Memory B cell (primary cell): ENCODE data around the gene ST3GAL2.

ENCODE experiments used
- ATAC-seq: fragments of 150-1000 bp; cut with Tn5 transposase; 2 replicates; pipeline ENCODE4 v1.10.0; 2021; ENCODE audit warnings: low read depth, mild to moderate bottlenecking, moderate library complexity
- DNase-seq, 2 donors: peaks; one replicate each; pipeline ENCODE4 v3.0.0; 2022; ENCODE audit warnings: low spot score in 2 of 2
- H3K27ac Mint-ChIP-seq: one replicate; pipeline ENCODE4 v1.8.0; 2022; ENCODE audit warnings: mild to moderate bottlenecking, moderate library complexity, mixed read lengths
- H3K27me3 Mint-ChIP-seq: one replicate; pipeline ENCODE4 v1.8.0; 2022; ENCODE audit warnings: mixed read lengths
- H3K36me3 Mint-ChIP-seq: one replicate; pipeline ENCODE4 v1.8.0; 2022; ENCODE audit warnings: mild to moderate bottlenecking, mixed read lengths
- H3K4me1 Mint-ChIP-seq: one replicate; pipeline ENCODE4 v1.8.0; 2022; ENCODE audit warnings: mixed read lengths
- H3K4me3 Mint-ChIP-seq: one replicate; pipeline ENCODE4 v1.8.0; 2022; ENCODE audit warnings: mild to moderate bottlenecking, moderate library complexity, mixed read lengths
- H3K9me3 Mint-ChIP-seq: one replicate; pipeline ENCODE4 v1.8.0; 2022; ENCODE audit warnings: mixed read lengths

Gene ST3GAL2, protein sequence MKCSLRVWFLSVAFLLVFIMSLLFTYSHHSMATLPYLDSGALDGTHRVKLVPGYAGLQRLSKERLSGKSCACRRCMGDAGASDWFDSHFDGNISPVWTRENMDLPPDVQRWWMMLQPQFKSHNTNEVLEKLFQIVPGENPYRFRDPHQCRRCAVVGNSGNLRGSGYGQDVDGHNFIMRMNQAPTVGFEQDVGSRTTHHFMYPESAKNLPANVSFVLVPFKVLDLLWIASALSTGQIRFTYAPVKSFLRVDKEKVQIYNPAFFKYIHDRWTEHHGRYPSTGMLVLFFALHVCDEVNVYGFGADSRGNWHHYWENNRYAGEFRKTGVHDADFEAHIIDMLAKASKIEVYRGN

GRCh38 chr16:70438969-70439862 is at the start of gene ST3GAL2:
TSS of gene ST3GAL2 (minus strand) at chr16:70439100. CDS start at chr16:70398530, 40,570 bp downstream.
- Mint-ChIP-seq H3K27ac (peak within 1 kb of the TSS; percentile 66), H3K4me3 (peak within 1 kb of the TSS; percentile 95), H3K36me3 (no peaks in the 10 kb centered on the region), H3K9me3 (no peaks in the 10 kb centered on the region), H3K27me3 (no peaks in the 10 kb centered on the region), H3K4me1 (peaks cover 19% of the 10 kb centered on the region)
- peak; percentile 93 for ATAC-seq
- DNase-seq = peak; percentile 83

GRCh38 chr16:70484867-70485266 is 46.0 kb upstream of the ST3GAL2 start:
- DNase-seq = no peak
- no peak overlapping the region for H3K4me3 Mint-ChIP-seq
- H3K4me1 Mint-ChIP-seq = no peaks in the 10 kb centered on the region
- H3K9me3 Mint-ChIP-seq = no peaks in the 10 kb centered on the region
- ATAC-seq = no peak
- no peaks in the 10 kb centered on the region for H3K27me3 Mint-ChIP-seq
- H3K27ac Mint-ChIP-seq = no peak overlapping the region
- peaks cover 15% of the 10 kb centered on the region for H3K36me3 Mint-ChIP-seq

DNA sequence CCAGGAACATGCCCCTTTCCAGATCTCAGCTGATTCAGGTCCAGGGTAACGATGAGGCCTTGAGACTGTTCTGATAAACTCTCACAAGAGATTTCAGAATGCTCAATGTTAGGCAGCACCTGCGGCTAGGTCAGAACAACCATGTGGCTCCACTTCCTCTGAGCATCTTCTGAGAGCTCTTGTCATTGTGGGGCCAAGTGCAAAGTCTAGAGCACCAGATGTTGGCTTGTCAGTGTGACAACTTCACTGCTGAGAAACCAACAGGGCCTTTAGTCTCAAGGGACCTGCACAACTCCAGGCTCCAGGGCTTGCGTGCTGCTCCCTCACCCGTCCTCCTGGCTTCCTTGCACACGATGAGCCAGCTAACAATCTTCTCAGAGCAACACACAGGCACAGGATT is 44.5 kb upstream of the ST3GAL2 start:
- ATAC-seq = no peak
- Mint-ChIP-seq H3K36me3 (peaks cover 13% of the 10 kb centered on the region), H3K27me3 (no peaks in the 10 kb centered on the region), H3K27ac (peak overlapping the region; percentile 20), H3K9me3 (no peaks in the 10 kb centered on the region), H3K4me1 (no peaks in the 10 kb centered on the region), H3K4me3 (no peak overlapping the region)
- no peak for DNase-seq

- Mint-ChIP-seq H3K27ac (peak overlapping the region; percentile 20), H3K9me3 (no peaks in the 10 kb centered on the region), H3K4me1 (no peaks in the 10 kb centered on the region), H3K27me3 (no peaks in the 10 kb centered on the region), H3K4me3 (no peak overlapping the region), H3K36me3 (peaks cover 15% of the 10 kb centered on the region)
- ATAC-seq = no peak
- DNase-seq = no peak
Observed at GRCh38 chr16:70482624-70483023, 43.7 kb upstream of the ST3GAL2 start.

DNA sequence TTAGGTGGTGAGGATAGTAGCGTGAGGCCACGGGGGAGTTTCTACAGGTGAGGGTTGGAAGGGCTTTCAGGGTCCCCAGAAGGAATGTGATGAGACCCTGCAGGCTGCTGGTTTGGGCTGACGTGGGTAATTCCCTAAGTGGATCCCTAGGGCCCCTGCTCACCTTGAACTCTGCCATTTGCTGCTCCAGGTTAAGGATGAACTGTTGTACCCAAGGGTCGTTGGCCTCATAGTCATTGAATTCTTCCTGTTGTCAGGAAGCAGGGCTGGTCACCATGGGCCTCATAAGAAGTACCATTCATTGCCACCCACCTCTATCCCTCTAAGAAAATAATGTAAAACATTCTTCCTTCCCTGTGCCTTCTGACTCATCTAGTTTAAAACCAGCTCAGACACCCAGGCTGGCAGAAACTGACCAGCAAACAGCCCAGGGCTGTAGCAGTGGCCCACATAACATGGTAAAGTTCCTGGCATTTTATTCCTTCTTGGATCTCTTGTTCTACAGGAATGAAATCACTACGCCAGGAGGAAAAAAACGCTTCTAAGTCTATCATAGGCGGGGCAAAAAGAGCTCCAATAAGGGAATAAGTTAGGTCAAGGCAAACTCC is 43.1 kb upstream of the ST3GAL2 start:
- H3K27ac Mint-ChIP-seq = no peak overlapping the region
- no peaks in the 10 kb centered on the region for H3K9me3 Mint-ChIP-seq
- DNase-seq (no peak), ATAC-seq (no peak)
- peaks cover 15% of the 10 kb centered on the region for H3K36me3 Mint-ChIP-seq
- H3K4me3 Mint-ChIP-seq = no peak overlapping the region
- H3K27me3 Mint-ChIP-seq = no peaks in the 10 kb centered on the region
- no peaks in the 10 kb centered on the region for H3K4me1 Mint-ChIP-seq

DNA sequence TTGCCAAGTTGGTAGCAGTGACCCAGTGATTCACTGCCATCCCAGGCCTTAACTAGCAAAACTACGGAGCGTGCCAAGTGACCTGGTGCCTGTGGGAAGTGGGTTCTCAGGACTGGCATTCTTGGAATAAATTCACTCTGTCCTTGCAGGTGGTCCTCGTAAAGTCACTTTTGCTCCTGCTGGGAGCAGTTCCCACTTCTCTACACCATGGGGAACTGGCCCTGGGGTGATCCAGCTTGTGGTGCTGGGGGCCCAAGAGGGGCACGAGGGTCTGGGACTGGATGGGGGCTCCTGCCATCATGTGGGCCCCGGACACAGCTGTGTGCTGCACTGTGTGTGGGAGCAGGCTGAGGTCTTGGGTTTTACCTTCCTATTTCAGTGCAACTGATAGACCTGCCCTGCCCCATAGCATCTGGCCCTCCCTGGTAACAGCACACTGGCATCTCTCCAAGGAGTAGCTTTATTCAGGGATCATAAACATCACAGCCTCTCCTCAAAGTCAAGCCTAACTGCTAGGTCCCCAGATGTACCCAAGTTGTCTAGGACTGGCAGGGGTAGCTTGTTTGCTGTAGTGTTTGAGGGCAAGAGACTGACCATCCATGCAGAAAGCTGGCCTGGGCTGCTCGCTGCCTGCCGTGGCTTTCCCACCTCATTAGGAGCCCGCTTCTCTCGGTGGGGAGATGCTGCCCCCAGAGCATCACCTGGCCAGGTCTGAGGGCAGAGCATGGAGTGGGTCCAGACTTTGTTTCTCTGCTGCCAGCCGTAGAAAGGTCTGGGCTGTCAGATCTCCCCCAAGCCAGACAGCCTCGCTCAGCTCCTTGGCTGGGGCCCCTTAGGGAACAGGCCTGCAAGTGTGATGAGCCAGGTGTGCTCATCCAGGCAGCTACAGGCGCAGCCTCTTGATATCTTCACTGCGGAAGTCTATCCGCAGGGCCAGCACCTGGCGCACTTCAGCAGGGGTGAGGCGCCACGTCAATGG is 41.5 kb upstream of the ST3GAL2 start:
- H3K4me1 Mint-ChIP-seq = peaks cover 4% of the 10 kb centered on the region
- no peaks in the 10 kb centered on the region for H3K27me3 Mint-ChIP-seq
- ATAC-seq = no peak
- DNase-seq = no peak
- peaks cover 11% of the 10 kb centered on the region for H3K36me3 Mint-ChIP-seq
- H3K9me3 Mint-ChIP-seq = no peaks in the 10 kb centered on the region
- H3K27ac Mint-ChIP-seq = no peak overlapping the region
- H3K4me3 Mint-ChIP-seq = no peak overlapping the region

- ATAC-seq (no peak), DNase-seq (no peak)
- H3K27ac Mint-ChIP-seq = no peak overlapping the region
- no peaks in the 10 kb centered on the region for H3K27me3 Mint-ChIP-seq
- peaks cover 11% of the 10 kb centered on the region for H3K36me3 Mint-ChIP-seq
- H3K4me1 Mint-ChIP-seq = peaks cover 4% of the 10 kb centered on the region
- H3K9me3 Mint-ChIP-seq = no peaks in the 10 kb centered on the region
- H3K4me3 Mint-ChIP-seq = no peak overlapping the region
Observed at GRCh38 chr16:70478912-70479341, 40.0 kb upstream of the ST3GAL2 start.

DNA sequence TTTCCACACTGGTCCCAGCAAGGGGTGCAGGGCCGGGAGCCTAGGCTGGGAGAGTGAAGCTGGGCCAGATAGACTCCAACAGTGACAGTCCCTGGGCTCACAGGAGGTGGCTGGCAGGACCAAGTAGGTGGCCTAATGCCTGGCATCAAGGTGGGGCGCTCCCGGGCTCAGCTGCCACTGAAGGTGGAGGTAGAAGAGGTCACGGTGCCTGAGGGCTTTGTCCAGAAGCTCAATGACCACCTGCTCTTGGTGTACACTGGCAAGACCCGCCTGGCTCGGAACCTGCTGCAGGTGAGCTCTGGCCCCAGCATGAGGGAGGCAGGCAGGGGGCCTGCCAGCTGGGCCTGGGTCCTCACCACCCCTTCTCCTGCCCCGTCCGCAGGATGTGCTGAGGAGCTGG is 39.3 kb upstream of the ST3GAL2 start:
- peaks cover 4% of the 10 kb centered on the region for H3K4me1 Mint-ChIP-seq
- H3K4me3 Mint-ChIP-seq = no peak overlapping the region
- DNase-seq = no peak
- no peaks in the 10 kb centered on the region for H3K27me3 Mint-ChIP-seq
- ATAC-seq = no peak
- H3K36me3 Mint-ChIP-seq = peaks cover 10% of the 10 kb centered on the region
- no peaks in the 10 kb centered on the region for H3K9me3 Mint-ChIP-seq
- no peak overlapping the region for H3K27ac Mint-ChIP-seq

GRCh38 chr16:70476272-70477020 is 37.5 kb upstream of the ST3GAL2 start:
- ATAC-seq = no peak
- no peaks in the 10 kb centered on the region for H3K27me3 Mint-ChIP-seq
- DNase-seq = no peak

GRCh38 chr16:70475054-70475871 is 36.4 kb upstream of the ST3GAL2 start:
- Mint-ChIP-seq H3K27ac (no peak overlapping the region), H3K4me1 (peaks cover 4% of the 10 kb centered on the region), H3K27me3 (no peaks in the 10 kb centered on the region), H3K36me3 (peaks cover 7% of the 10 kb centered on the region), H3K9me3 (no peaks in the 10 kb centered on the region), H3K4me3 (no peak overlapping the region)
- DNase-seq (no peak), ATAC-seq (no peak)

More at GRCh38 chr16:70476272-70477020, 37.5 kb upstream of the ST3GAL2 start:
- peaks cover 10% of the 10 kb centered on the region for H3K36me3 Mint-ChIP-seq
- H3K4me1 Mint-ChIP-seq = peaks cover 4% of the 10 kb centered on the region
- no peak overlapping the region for H3K27ac Mint-ChIP-seq
- H3K4me3 Mint-ChIP-seq = no peak overlapping the region
- H3K9me3 Mint-ChIP-seq = no peaks in the 10 kb centered on the region

- Mint-ChIP-seq H3K9me3 (no peaks in the 10 kb centered on the region), H3K36me3 (peaks cover 7% of the 10 kb centered on the region), H3K27ac (no peak overlapping the region), H3K27me3 (no peaks in the 10 kb centered on the region), H3K4me3 (no peak overlapping the region), H3K4me1 (peaks cover 4% of the 10 kb centered on the region)
- no peak for ATAC-seq
- DNase-seq = no peak
Observed at GRCh38 chr16:70474320-70475053, 35.6 kb upstream of the ST3GAL2 start.
